UCSD-AML1 (cell line): ENCODE measurements around the gene PKP4.

Source experiments
- DNase-seq: peaks from one replicate; lab custom pipeline; 2025; ENCODE audit not compliant: unreplicated experiment; lab: John Stamatoyannopoulos, UW

The PKP4 gene

DNA sequence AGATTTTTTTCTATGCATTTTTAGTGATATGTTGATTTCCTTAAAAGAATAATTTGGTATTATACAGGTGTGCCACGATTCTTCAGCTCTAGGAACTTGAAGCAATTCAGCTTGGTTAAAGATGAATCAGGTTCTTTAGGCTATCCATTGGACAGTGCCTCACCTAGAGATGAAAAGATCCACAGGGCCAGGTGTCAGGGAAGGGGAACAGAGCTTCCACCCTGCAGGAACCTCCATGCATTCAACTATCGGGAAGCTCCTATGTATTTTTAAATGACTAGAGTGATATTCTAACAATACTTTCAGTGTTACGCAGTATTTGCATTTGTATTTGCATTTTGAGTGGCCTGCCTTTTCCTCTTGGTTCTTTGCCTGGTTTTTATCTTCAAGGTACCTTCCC lies 40.2 kb downstream of the PKP4 start:
- no peak for DNase-seq

- no peak for DNase-seq
Observed at GRCh38 chr2:158497486-158497885, 40.7 kb downstream of the PKP4 start.

DNA sequence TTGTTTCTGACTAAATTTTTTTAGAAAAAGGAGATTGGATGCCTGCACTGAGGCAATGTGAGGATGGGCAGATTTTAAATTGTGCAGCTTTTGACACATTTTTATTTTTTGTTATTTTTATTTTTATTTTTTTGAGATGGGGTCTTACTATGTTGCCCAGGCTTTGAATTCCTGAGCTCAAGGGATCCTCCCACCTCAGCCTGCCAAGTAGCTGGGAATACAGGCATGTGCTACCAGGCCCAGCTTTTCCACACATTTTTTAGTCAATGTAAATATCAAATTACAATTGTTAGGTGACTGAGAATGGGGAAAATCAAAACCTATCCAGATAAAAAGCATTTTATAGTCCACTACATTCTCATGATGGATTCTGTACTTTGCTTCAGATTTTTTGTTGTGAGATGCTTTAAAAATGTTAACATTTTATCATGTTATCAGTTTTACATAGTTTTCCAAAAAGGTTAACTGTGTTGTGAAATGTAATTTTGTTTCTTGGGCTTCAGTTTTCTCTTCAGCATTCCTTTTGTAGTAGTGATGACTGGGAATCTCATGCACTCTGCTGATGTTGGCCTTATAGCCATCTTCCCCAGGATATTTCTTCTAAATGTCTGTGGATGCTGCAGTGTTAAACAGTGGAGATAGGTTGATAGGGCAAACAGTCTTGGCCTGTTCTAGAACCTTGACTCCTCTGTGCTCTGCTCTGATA lies 41.4 kb downstream of the PKP4 start:
- no peak for DNase-seq

DNA sequence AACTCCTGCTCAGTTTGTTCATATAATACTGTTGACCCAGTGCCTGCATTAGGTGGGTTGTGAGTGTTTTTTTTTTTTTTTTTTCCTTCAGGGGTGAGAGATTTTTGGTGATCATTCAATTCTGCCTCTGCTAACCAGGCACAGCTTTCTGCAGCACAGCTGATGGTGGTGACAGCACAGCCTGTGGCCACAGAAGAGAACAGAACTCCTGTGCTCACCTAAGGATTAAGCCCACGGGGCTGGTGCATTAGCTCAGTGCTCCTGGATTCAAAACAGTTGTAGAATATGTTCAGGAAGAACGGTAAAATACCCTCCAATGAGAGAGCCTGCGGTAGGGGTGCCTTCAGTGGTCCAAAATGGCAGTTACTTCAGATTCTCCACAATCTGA lies 42.0 kb downstream of the PKP4 start:
- DNase-seq = no peak

DNA sequence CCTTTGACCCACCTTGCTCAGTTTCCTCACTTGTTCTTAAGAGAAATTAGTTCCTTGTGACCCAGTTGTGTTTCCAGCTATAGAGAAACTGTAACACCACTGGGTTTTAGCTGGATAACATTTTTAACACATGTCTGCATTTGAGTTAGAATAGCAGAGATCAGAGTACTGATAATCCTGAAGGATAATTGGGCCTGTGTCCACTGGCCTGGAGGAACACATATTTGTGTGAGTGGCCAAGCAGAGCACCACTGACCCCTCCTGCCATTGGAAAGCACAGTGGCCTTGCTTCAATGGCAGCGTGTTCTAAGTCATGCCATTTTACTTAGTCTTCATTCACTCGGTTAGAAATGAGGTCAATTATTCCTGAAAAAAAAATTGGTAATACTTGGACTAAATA lies 42.6 kb downstream of the PKP4 start:
- DNase-seq = no peak

DNA sequence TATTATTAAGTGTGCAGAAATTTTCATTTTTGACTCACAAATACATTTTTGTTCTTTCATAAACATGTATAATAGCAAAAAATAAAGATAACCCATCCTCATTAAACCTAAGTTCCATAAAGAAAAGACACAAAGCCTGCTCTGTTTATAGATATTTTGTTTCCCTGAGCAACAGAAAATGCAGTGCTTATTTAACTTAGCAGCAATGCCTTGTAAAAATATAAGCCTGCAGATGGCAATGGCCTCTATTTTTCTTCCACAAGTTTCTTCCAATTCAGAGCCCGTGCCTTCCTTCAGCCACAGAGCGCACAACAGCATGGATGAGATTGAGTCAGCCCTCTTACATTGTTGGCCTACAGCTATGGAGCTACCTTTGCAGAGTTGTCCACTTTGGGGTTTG lies 43.6 kb downstream of the PKP4 start:
- DNase-seq = no peak

DNA sequence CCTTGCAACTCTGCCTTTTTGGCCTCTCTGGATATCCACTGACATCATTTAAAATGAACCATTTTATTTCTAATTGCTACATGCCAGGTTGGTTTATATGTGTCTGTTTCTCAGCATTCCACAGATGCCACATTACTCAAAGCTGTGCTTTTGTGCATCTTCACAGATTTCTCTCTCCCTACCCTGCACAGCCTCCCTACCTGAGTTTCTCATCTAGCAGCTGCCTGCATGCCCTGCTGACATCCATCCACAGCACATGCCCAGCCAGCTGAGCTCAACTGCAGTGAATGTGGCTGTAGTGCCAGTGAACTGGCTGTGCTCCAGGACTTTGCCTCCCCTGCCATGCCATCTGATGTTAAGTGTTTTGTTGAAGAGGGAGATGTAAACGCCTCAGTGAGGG lies 44.5 kb downstream of the PKP4 start:
- DNase-seq = no peak

DNA sequence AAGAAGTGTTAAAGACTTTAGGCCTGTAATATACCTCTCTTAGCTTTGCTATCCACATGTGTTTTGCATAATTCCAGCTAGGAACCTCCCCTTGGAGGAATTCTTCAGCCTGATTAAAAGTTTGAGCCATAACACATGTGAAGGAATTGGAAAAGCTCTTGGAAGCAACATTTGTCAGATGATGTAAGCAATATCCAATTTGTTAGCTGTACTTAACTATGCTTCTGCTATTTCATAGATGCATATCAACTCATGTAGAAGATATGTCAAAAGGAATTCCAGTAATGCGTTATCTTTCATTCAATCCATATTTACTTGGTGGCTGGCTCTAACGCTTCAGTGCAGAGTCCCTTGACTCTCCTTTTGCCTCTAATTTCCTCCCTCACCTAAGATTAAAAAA lies 46.2 kb downstream of the PKP4 start:
- DNase-seq = no peak

GRCh38 chr2:158504088-158504487 lies 47.3 kb downstream of the PKP4 start:
- no peak for DNase-seq

DNA sequence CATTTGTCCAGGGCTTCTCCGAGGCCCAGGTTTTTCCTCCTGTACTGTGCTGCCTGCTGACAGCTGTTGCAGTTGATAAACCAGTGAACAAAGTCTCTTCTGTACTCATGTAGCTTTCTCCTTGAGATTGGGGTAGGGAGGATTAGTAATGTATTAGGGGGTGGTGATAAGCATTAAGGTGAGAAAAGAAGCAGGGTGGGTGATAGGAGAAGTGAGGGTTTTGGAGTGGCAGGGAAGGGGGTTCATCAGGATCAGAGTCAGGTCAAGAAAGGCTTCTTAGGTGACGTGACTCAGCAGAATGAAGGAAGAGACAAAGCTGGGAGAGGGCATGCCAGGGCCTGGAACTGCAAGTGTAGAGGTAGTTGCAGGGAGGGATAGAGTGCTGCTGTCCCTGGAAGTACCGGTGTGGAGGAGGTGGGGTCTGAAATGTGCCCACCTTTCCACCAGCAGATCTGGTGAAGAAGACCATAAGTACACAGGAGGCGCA lies 48.7 kb downstream of the PKP4 start:
- no peak for DNase-seq

- no peak for DNase-seq
Observed at GRCh38 chr2:158507141-158507540, 50.4 kb downstream of the PKP4 start.

DNA sequence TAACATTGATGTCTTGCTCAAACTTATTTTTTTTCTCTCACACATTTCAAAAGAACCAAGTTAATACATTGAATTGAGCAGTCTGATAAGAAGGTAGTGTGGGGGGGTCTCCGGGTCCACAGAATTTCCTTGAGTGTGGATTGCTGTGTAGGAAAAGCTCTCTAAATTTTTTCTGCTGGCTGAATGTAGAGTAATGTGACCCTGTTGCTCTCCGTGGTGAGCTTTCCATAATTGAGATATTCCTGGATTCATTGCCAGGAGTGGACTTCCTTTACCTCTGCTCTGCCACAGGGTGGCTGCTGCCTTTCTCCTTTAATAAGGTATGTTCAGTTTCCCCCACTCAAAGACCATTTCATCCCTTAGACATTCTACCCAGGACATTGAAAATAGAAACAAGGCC lies 50.9 kb downstream of the PKP4 start:
- DNase-seq = no peak

GRCh38 chr2:158509928-158510797 lies 53.4 kb downstream of the PKP4 start:
- DNase-seq = no peak

- no peak for DNase-seq
Observed at GRCh38 chr2:158510887-158511286, 54.1 kb downstream of the PKP4 start.

DNA sequence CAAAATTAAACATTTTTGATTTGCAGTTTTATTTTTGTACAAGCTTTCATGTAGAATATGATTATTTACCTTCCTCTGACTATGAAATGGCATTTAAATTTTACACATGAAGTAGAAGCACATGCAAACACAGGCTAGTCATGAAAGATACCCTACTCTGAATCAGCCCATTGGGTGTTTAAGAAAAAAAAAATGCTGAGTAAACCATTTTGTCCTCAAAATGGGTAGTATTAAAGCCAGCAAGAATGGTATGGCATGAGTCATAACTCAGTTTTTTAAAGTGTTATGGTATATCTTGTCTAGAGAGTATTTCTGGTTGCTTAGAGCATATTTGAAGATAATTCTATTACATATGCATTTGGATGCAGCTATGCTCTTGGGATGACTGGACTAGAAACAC lies 55.0 kb downstream of the PKP4 start:
- no peak for DNase-seq

- DNase-seq = no peak
Observed at GRCh38 chr2:158512323-158512722, 55.6 kb downstream of the PKP4 start.

DNA sequence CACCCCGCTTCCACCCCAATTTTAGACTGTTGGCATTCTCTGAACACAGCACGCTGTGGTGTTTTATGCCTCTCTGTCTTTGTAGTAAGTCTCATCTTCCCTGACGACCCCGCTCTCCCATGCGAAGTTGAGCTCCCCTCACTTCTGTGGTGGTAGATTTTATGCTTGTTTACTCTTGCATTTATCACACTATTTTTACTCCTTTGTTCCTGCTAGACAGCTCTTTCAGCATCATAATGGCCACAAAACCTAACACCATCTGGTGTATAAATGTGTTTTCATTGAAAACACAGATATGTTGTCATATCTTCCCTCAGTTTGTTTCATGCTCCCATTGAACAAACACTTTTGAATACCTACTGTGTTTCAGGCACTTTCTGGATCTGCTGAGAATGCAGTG lies 57.1 kb downstream of the PKP4 start:
- DNase-seq = no peak

GRCh38 chr2:158518084-158518483 lies 61.3 kb downstream of the PKP4 start:
- DNase-seq = no peak

DNA sequence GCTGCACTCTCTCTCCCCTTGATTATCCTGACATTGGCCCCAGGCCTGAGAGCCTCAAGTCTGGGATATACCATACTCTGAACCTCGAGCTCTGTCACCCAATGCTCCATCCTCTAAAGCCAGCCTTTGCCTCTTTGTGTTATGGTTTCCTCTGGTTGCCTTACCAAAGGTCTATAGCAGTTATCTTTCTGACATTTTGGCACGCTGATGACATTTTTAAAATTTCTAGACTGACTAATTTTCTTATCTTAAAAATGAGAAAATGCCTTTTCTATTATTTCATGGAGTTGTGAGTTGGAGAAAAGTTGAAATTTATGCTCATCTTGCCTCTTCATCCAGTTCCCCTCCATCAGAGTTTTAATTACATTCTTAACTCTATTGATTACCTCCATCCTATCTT lies 62.7 kb downstream of the PKP4 start:
- DNase-seq = no peak

- no peak for DNase-seq
Observed at GRCh38 chr2:158529379-158530259, 72.9 kb downstream of the PKP4 start.

DNA sequence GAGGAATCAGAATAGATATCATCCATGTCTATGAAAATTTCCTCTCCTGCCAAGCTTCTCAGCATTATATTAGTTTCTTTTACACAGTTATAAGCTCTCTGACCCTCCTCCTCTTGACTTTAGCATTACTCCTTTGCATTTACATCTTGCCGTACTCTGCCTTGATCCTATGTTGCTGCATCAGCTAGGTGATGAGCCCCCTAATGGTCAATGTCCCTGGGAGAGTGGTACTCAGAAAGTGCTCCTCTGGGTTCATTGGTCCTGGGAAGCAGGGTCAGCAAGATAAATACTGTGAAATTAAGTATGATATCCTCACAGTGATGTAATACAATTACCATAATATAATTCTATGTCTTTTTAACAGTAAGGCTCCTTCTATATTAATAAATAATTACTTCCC lies 74.1 kb downstream of the PKP4 start:
- DNase-seq = no peak
